Fibroblast of lung (primary cell): ENCODE measurements around the gene C17orf58. TPM values are rescaled to one million over a fixed set of nuclear protein-coding genes. Genes with fewer than 3 reads are reported as not detected.

Experiments used
- DNase-seq, 2 donors: peaks; one replicate each; pipeline versions ENCODE4 v3.0.0 to v3.0.0-alpha.2; 2010; ENCODE audit warnings: low read depth in 2 of 2
- H2AFZ ChIP-seq: 2 replicates; pipeline ENCODE4 v1.5.1; 2012; ENCODE audit warnings: low read length, control low read depth, inconsistent platforms
- H3K27ac ChIP-seq: 2 replicates; pipeline ENCODE4 v1.5.1; 2011; ENCODE audit warnings: low read length, control low read depth; ENCODE audit not compliant: insufficient read depth
- H3K27me3 ChIP-seq: 2 replicates; pipeline ENCODE4 v1.5.1; 2011; ENCODE audit warnings: mild to moderate bottlenecking, low read length; ENCODE audit not compliant: control insufficient read depth, insufficient read depth
- H3K36me3 ChIP-seq: 2 replicates; pipeline ENCODE4 v1.5.1; 2011; ENCODE audit warnings: low read length; ENCODE audit not compliant: control insufficient read depth, insufficient read depth
- H3K4me1 ChIP-seq: 2 replicates; pipeline ENCODE4 v1.5.1; 2011; ENCODE audit warnings: low read length; ENCODE audit not compliant: control insufficient read depth, insufficient read depth; ENCODE audit errors: extremely low read depth
- H3K4me2 ChIP-seq: 2 replicates; pipeline ENCODE4 v1.5.1; 2011; ENCODE audit warnings: low read length, control low read depth; ENCODE audit not compliant: insufficient read depth; ENCODE audit errors: extremely low read depth
- H3K4me3 ChIP-seq, 4 experiments: fragments of 200-600 bp in 1 of 4; sonication (generic) in 1 of 4; replicated peaks in 1 of 4; 2 replicates each; pipeline ENCODE4 v1.5.1; 2011 to 2016; ENCODE audit warnings: low read length in 4 of 4, low read depth in 3 of 4, mild to moderate bottlenecking in 3 of 4, control low read depth in 2 of 4, inconsistent platforms in 1 of 4, mixed read lengths in 1 of 4; ENCODE audit not compliant: insufficient read depth in 1 of 4; ENCODE audit errors: control extremely low read depth in 1 of 4
- H3K79me2 ChIP-seq: 2 replicates; pipeline ENCODE4 v1.5.1; 2012; ENCODE audit warnings: mild to moderate bottlenecking, low read length, inconsistent platforms; ENCODE audit not compliant: control insufficient read depth, insufficient read depth
- H3K9ac ChIP-seq: 2 replicates; pipeline ENCODE4 v1.5.1; 2011; ENCODE audit warnings: mild to moderate bottlenecking, low read length, control low read depth; ENCODE audit not compliant: insufficient read depth
- H3K9me3 ChIP-seq: 2 replicates; pipeline ENCODE4 v1.5.1; 2012; ENCODE audit warnings: low read depth, low read length; ENCODE audit not compliant: control insufficient read depth, insufficient read depth
- H4K20me1 ChIP-seq: 2 replicates; pipeline ENCODE4 v1.5.1; 2011; ENCODE audit warnings: low read length; ENCODE audit not compliant: control insufficient read depth, insufficient read depth; ENCODE audit errors: extremely low read depth
- EZH2 ChIP-seq: IDR thresholded peaks from 2 replicates; pipeline ENCODE4 v1.5.1; 2012; ENCODE audit warnings: low read length, control low read depth, mild to moderate bottlenecking; ENCODE audit errors: missing control alignments
- polyA plus RNA-seq, 2 donors: library from polyadenylated mRNA; depleted of rRNA in 1 of 2; stranded (reverse) in 1 of 2; unstranded in 1 of 2; fragments of >200 nt; gene quantifications; 2 replicates each; pipeline ENCODE4 v1.2.1, GENCODE V29; 2011 to 2012; ENCODE audit warnings: missing spikeins in 1 of 2
- total RNA-seq: library from RNA; depleted of rRNA; stranded (reverse); fragments of >200 nt; gene quantifications from 2 replicates; pipeline ENCODE4 v1.2.1, GENCODE V29; 2014
- TF ChIP-seq, protein P1 (sequence below), 2 donors: IDR thresholded peaks in 1 of 2; conservative IDR thresholded peaks in 1 of 2; 1 replicate in 1 of 2; 2 replicates in 1 of 2; pipeline ENCODE4 v1.5.1; 2011 to 2012; ENCODE audit warnings: low read length in 2 of 2, control low read depth in 1 of 2, inconsistent platforms in 1 of 2, low read depth in 1 of 2, mild to moderate bottlenecking in 1 of 2

Gene C17orf58
- total and polyA plus RNA-seq, 2 donors (not counting 1 experiment from before 2014, with no cell fraction given) = 10.6 to 17.0 TPM

DNA sequence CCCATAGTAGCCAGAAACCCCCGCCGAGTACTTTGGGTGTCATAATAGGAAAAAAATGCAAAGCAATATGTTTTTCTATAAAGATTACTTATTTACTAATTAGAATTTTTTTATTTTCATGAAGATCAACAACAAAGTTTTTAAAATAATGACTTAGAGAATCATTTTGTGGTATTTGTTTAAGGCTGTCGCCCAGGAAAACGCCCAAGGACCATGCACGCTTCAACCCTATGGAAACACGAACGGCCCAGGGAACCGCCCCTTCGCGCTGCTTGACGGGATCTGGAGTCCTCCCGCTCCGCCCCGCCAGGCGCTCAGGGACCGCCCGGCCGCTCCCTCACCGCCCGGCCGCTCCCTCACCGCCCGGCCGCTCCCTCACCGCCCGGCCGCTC lies 38.9 kb upstream of the C17orf58 start:
- peaks cover 40% of the 10 kb centered on the region for H3K79me2 ChIP-seq
- no peaks in the 10 kb centered on the region for H3K9me3 ChIP-seq
- no peak overlapping the region for H3K9ac ChIP-seq
- H3K36me3 ChIP-seq = peaks cover 2% of the 10 kb centered on the region
- H3K27ac ChIP-seq = no peak overlapping the region
- peak overlapping the region in 3 of 4 experiments; percentile 4 to 54 (median 44) for H3K4me3 ChIP-seq
- no peak overlapping the region for H2AFZ ChIP-seq
- H3K4me1 ChIP-seq = peaks cover 2% of the 10 kb centered on the region
- no peaks in the 10 kb centered on the region for H4K20me1 ChIP-seq
- H3K4me2 ChIP-seq = peak overlapping the region; percentile 76
- TF ChIP-seq EZH2 = no peak
- TF ChIP-seq, protein P1, sequence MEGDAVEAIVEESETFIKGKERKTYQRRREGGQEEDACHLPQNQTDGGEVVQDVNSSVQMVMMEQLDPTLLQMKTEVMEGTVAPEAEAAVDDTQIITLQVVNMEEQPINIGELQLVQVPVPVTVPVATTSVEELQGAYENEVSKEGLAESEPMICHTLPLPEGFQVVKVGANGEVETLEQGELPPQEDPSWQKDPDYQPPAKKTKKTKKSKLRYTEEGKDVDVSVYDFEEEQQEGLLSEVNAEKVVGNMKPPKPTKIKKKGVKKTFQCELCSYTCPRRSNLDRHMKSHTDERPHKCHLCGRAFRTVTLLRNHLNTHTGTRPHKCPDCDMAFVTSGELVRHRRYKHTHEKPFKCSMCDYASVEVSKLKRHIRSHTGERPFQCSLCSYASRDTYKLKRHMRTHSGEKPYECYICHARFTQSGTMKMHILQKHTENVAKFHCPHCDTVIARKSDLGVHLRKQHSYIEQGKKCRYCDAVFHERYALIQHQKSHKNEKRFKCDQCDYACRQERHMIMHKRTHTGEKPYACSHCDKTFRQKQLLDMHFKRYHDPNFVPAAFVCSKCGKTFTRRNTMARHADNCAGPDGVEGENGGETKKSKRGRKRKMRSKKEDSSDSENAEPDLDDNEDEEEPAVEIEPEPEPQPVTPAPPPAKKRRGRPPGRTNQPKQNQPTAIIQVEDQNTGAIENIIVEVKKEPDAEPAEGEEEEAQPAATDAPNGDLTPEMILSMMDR (conservative IDR thresholded peaks at IDR 0.05 in 1 of 2, IDR thresholded peaks at IDR 0.05 in 1 of 2; ENCODE audit: low read depth in 1 of 2, low read length in 2 of 2) = no peak
- no peak for DNase-seq
- no peaks in the 10 kb centered on the region for H3K27me3 ChIP-seq

DNA sequence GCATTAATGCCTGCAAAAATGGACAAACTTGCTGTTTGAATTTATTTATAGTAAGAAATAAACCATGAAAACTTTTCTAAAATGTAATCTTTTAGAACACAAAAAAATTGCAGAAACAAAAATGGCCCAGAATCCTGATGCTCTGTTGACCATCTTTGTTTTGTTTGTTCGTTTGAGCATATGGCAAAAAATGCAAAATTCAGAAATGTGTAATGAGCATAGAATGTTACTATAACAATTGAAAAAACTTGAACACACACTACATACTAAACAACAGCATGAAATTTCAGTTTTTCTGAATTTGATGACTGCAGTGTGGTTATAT lies 38.1 kb upstream of the C17orf58 start:
- peak overlapping the region in 1 of 4 experiments; percentile 54 for H3K4me3 ChIP-seq
- no peaks in the 10 kb centered on the region for H3K27me3 ChIP-seq
- no peak for DNase-seq
- H3K4me2 ChIP-seq = peak overlapping the region; percentile 76
- H3K9me3 ChIP-seq = no peaks in the 10 kb centered on the region
- no peaks in the 10 kb centered on the region for H4K20me1 ChIP-seq
- no peak overlapping the region for H3K27ac ChIP-seq
- no peak overlapping the region for H3K9ac ChIP-seq
- peaks cover 36% of the 10 kb centered on the region for H3K79me2 ChIP-seq
- no peak overlapping the region for H2AFZ ChIP-seq
- H3K36me3 ChIP-seq = no peaks in the 10 kb centered on the region
- H3K4me1 ChIP-seq = peaks cover 2% of the 10 kb centered on the region
- TF ChIP-seq EZH2 = no peak
- TF ChIP-seq, protein P1 (conservative IDR thresholded peaks at IDR 0.05 in 1 of 2, IDR thresholded peaks at IDR 0.05 in 1 of 2; ENCODE audit: low read depth in 1 of 2, low read length in 2 of 2) = no peak

DNA sequence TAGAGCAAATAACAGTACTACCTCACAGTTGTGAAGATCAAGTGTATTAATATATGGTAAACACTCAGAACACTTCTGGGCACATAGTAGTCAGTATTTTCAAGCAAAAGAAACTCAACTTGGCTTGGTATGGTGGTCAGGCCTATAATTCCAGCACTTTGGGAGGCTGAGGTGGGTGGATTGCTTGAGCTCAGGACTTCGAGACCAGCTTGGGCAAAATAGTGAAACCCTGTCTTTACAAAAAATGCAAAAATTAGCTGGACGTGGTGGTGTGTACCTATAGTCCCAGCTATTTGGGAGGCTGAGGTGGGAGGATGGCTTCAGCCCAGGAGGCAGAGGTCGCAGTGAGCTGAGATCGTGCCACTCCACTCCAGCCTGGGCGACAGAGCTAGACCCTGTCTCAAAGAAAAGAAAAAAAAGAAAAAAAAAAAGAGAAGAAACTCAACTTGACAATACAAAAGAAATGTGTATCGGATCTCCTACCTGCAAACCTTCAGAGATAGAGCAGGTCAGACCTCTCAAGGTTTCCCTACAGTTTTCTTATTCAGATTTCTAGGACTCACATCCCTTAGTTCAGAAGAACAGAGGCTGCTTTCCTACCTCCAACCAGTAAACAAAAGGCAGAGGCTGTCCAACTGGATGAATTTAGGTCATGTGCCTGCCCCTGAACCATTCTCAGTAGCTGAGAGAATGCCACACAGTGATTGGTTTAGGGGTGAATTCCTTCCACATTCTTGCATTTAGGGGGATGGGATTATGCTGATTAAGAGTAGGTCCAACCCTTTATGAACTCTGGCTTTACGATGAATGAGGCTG lies 37.6 kb upstream of the C17orf58 start:
- H3K4me2 ChIP-seq = no peak overlapping the region

More for the DNA sequence above, 37.6 kb upstream of the C17orf58 start:
- DNase-seq = peak; percentile 61 to 83
- Histone ChIP-seq H3K27me3 (no peaks in the 10 kb centered on the region), H3K4me1 (peaks cover 2% of the 10 kb centered on the region), H4K20me1 (no peaks in the 10 kb centered on the region), H3K9ac (no peak overlapping the region), H3K36me3 (no peaks in the 10 kb centered on the region), H3K27ac (no peak overlapping the region), H3K9me3 (no peaks in the 10 kb centered on the region), H3K4me3 (no peak overlapping the region), H2AFZ (peak overlapping the region; percentile 9), H3K79me2 (peaks cover 33% of the 10 kb centered on the region)
- TF ChIP-seq, protein P1 (conservative IDR thresholded peaks at IDR 0.05 in 1 of 2, IDR thresholded peaks at IDR 0.05 in 1 of 2; ENCODE audit: low read depth in 1 of 2, low read length in 2 of 2) = no peak
- TF ChIP-seq EZH2 = no peak
